GM21526 (cell line): Measurements from ENCODE around the gene EMC9.
A peak's percentile ranks its signal among the peaks of the same experiment; 100 is the strongest.

Source experiments
- ATAC-seq: cut with Tn5 transposase; IDR thresholded peaks from one replicate; pipeline ENCODE4 v1.9.1; 2021; ENCODE audit warnings: moderate library complexity; ENCODE audit not compliant: unreplicated experiment, low FRiP score

The EMC9 gene

DNA sequence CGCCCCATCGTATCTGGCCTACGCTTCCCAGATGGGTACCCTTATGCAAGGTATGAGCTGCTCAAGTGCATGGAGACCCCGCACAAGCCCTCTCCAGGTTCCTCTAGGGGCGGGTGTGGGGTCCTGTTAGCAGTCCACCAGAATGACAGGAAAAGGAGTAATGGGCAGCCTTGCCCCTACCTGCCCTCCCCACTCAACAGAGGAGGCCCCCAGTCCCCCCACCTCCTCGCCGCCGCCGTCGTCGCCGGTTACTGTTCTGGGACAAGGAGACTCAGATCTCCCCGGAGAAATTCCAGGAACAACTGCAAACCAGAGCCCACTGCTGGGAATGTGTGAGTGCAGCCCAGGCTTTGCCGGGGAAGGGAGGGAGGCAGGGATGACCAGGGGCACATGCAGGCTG, 36.5 kb upstream of the EMC9 start:
- no peak for ATAC-seq

DNA sequence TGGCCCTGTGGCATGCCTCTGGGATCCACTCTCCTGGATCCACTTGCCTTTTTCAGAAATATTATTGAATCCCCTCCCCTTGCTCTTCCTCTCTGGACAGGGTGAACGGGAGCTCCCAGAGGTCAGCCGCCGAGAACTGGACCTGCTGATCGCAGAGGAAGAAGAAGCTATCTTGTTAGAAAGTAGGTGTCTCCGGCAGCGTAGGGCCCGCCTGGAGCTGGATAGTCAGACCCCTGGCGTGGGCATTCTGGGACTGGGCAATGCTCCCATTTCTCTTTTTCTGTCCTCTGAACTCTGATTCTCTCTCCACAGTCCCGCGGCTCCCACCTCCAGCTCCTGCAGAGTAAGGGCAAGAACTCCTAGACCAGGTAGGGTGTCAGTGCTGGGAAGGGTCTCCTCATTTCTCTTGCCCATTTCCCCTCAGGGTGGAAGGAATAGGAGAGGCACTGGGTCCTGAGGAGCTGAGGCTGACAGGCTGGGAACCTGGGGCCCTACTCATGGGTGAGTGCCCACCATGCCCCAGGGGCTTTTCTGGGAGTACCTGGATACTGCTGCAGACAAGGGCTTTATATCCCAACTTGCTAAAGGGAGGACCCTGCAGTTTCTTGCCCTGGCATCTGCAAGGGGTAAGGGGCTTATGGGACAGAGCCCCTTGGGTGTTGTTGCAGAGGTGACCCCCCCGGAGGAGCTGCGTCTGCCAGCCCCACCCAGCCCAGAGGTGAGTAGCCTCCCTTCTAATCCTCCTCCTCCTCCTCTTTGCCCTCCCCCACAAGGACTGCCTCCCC, 35.8 kb upstream of the EMC9 start:
- no peak for ATAC-seq

DNA sequence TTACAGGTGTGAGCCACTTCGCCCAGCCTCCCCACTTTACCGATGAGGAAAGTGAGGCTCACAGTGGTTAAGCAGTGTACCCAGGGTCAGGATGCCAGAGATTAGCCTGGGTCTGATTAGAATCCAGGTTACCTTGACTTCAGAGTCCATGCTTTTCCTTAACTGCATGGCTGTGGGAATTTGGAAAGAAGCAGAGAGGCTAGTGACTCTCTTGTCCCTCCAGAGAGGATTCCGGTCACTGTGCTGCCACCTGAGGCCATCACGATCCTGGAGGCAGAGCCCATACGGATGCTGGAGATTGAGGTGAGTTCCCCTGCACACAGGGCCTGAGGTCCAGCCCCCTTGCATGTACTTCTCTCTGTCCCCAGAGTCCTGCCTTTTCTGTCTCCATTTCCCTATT, 35.2 kb upstream of the EMC9 start:
- no peak for ATAC-seq

DNA sequence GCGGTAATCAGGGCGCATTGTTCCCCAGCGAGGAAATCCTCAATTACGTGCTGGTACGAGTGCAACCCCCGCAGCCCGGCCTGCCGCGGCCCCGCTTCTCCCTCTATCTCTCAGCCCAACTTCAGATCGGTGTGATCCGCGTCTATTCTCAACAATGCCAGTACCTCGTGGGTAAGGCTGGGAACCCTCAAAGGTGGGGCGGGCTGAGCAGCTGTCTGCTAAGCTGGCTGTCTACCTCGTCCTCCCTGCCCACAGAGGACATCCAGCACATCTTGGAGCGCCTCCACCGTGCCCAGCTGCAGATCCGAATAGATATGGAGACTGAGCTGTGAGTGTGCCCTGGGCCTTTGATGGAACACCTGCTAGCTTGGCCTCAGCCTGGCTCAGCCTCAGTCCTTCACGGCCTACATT, 31.5 kb upstream of the EMC9 start:
- ATAC-seq = no peak

DNA sequence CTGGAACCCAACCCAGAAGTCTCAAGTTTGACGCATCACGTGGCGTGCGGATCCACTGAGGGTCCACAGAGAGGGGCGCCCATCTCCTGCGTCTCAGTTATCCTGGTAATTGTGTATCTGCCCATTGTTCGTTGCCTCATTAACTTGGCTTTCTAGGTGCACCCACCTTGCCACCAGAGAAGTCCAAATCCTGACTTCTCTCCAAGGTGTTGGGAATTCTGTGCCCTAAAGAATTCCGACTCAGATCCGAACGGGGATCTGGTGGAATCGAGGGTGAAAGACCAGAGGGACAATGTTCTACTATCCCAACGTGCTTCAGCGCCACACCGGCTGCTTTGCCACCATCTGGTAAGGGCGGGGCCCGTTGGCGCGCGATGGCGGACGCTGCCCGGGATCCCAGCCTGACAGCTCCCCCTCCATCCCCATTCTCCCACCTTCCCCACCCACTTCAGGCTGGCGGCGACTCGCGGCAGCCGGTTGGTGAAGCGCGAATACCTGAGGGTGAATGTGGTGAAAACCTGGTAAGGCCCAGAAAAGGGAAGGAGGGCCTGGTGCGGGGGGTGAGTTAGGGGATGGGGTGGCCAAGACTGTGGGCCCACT, 31.0 kb upstream of the EMC9 start:
- ATAC-seq = no peak

DNA sequence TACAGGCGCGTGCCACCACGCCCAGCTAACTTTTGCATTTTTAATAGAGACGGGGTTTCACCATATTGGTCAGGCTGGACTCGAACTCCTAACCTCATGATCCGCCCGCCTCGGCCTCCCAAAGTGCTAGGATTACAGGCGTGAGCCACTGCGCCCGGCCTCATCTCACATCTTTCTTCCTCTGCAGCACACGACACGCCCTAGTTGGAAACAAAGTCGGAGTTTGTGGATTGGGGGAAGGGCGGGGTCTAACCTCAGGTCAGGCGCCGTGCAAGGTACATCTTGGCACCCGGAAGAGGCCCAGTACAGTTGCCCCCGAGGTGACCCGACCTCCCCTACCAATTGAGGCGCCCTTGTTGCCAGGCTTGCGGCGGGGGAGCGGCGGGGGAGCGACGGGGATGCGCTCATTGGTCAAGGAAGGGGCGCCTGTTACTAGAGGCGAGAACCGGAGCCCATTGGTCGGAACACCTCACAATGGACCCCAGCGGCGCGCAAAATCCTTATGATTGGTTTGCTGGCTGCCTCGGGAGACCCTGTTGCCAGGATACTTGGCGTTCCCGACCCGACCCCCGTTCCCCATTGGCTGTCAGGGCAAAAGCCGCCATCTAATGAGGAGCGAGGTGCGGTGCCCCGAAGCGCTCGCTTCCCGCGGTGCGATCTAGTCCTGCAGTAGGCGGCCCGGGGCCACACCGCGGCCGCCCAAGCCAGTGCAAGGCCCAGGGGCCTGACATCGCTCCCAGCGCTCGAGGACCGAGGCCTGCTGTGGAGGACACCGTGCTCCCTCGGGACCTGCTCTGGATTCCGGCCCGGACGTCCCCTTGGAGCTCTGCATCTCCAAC, 30.2 kb upstream of the EMC9 start, which contains the start of gene REC8:
REC8 (plus strand) TSS at position 659 of the 839 bp plus-strand sequence. CDS start 473 bp downstream, outside the sequence.
- peak; percentile 73 for ATAC-seq

DNA sequence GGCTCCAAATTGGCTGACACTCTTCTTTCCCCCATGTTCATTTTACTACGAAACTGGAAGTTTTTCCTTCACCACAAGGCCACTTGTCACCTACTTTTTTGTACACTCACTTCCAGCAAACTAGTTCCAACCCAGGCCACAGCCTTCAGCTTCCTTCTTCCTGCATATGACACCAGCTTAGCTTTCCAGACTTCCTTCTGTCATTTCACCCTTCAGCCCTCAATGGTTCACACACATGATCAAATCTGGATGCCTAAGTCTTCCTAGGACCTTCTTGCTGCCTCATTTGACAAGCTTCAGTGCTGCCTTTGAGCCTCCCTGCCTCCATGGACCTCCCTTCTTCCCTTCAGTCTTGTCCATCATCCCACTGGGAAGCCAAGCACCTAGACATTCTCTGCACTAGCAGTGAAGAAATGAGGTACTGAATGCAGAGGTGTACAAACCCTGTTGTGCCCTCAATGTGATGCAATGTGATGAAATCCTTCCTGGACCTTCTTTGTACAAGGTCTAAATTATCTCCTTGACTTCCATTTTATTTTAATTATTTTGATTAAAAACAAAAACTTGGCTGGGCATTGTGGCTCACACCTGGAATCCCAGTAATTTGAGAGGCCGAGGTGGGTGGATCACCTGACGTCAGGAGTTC, 26.2 kb upstream of the EMC9 start:
- ATAC-seq = no peak

DNA sequence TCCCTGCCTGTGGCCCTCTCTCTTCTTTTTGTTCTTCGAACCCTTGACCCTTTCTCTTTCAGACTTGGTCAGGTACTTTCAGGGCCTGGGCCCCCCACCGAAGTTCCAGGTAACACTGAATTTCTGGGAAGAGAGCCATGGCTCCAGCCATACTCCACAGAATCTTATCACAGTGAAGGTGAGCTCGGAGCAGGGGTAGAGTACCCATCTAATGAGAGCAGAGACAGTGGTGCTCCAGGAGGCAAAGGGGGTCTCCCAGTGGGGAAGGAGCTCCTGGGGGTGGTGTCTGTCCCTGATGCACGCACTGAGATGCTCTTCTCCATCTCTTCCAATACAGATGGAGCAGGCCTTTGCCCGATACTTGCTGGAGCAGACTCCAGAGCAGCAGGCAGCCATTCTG, 24.4 kb upstream of the EMC9 start:
- ATAC-seq = no peak

DNA sequence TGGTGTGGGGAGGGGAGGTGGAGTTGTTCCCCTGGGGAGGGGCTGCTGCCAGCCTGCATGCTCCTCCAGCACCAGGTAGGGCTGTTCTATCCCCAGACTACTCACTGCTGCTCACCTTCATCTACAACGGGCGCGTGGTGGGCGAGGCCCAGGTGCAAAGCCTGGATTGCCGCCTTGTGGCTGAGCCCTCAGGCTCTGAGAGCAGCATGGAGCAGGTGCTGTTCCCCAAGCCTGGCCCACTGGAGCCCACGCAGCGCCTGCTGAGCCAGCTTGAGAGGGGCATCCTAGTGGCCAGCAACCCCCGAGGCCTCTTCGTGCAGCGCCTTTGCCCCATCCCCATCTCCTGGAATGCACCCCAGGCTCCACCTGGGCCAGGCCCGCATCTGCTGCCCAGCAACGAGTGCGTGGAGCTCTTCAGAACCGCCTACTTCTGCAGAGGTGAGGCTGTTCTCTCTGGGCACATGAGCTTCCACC, 23.2 kb upstream of the EMC9 start:
- ATAC-seq = no peak

DNA sequence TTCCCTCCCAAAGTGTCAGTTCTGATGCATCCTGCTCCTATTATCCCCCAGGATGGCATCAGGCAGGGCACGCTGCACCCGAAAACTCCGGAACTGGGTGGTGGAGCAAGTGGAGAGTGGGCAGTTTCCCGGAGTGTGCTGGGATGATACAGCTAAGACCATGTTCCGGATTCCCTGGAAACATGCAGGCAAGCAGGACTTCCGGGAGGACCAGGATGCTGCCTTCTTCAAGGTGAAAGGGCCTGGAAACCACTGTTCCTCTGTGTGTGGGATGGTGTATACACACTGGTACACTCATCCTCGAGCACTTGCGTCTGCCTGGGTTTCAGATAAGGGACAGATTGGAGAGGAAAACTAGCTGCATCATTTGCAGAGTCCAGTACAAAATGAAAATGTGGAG, 20.7 kb upstream of the EMC9 start:
- ATAC-seq = no peak

DNA sequence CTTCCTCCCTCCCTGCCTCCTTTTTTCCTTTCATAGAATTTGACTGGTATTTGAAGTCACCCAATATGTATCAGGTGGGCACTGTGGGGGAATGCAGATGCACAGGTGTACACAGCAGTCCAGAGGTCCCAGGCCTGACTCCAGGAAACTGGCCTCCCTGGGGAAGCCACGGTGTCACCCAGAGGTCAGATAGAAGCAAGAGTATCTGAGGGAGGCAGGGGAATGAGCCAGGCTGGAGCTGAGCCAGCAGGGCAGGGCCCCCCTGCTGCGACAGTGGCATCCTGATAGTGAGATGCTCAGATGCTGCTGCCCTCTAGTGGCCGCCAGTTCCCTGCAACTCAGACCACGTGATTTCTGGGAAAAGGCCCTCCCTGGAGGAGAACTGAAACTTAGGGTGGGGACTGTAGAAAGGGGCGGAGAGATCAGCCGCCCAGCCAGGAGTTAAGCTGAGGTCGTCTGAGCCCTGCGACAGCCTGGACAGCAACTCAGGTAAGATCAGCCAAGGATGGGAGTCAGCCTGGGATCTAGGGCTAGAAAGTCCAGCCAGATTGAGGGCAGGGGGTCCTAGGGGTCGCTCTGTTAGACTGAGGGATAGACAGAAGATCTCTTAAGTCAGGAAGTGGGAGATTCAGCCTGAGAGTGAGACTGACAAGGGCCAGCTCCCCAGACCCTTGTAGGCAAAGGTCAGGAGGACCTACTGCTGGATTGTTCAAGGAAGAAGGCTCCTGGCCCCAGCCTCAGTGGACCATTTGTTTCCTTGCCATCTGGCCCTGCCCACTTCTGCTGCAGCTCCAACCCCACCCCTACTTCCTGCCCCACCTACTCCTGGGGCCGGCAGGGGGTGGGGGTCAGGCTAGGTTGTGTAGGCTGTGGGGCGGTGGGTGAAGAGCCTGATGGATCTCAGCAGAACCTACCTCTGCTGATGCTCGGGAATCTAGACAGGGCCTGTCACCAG, 19.7 kb upstream of the EMC9 start, which contains the start of gene IRF9:
IRF9 (plus strand) TSS at position 416 of the 955 bp plus-strand sequence. CDS start 880 bp downstream, outside the sequence.
- peak; percentile 61 for ATAC-seq

DNA sequence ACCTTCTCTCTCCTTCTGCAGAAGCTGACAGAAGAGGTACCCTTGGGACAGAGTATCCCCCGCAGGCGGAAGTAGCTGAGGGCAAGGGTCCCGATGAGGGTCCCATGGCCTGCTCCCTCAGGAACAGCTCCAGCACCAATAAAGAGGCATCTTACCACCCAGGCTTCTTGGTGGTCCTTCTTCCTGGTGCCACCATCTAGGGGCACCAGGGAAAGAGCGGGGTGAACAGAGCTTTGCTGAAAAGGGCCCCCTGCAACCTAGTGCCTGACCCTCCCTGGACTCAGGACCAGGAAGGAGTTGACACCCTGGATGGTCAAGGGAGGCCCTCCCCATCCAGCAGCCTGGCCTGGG, 19.1 kb upstream of the EMC9 start:
- no peak for ATAC-seq

DNA sequence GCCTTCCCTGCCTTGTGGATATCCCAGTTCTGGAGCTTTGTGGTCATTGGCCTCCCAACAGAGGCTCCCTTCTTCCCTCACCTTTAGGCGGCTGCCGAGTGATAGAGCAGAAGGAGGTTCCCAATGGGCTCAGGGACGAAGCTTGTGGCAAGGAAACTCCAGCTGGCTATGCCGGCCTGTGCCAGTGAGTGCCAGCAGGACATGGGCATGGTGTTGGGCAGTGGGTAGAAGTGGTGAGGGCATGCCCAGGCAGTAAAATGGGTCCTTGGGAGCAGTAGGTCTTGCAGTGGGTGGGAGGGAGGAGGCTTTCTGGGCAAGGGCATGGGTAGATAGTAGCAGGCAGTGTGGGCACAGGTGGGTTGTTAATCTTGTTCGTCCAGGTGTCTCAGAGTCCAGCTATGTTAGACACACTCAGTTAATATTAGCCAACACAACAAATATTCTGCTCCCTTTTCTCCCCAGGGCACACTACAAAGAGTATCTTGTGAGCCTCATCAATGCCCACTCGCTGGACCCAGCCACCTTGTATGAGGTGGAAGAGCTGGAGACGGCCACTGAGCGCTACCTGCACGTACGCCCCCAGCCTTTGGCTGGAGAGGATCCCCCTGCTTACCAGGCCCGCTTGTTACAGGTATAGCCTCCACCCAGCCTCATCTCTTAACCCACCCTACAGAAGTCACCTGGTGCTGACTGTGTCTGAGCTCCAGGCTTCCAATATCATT, 18.5 kb upstream of the EMC9 start:
- no peak for ATAC-seq

DNA sequence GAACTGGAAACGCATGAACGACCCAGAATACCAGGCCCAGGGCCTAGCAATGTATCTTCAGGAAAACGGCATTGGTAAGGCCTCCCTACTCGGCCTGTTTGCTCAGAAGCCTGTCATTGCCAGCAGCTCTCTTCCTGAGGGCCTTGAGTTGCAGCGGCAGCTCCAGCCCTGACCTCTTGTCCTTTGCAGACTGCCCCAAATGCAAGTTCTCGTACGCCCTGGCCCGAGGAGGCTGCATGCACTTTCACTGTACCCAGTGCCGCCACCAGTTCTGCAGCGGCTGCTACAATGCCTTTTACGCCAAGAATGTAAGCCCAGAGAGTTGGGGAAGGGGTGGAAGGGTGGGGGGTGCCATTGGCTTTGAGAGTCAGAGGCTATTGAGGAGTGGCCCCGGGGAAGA, 15.9 kb upstream of the EMC9 start:
- ATAC-seq = no peak

DNA sequence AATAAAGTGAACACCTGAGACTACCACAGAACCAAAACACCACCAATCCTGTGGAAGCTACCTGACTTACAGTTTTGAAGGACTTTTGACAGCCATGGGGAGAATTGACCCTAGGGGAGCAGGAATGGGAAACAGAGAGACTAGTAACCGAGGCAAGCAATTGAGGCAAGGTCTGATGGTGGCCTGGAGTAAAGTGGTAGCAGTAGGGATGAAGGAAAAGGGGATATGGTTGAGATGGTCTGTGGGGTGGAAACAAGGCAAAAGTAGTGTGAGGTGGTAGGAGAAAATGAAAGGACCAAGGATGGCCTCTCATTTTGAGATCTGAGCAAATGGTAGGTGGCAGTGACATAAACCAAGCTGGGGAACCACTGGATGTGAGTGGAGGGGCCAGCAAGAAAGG, 15.4 kb upstream of the EMC9 start:
- ATAC-seq = no peak

DNA sequence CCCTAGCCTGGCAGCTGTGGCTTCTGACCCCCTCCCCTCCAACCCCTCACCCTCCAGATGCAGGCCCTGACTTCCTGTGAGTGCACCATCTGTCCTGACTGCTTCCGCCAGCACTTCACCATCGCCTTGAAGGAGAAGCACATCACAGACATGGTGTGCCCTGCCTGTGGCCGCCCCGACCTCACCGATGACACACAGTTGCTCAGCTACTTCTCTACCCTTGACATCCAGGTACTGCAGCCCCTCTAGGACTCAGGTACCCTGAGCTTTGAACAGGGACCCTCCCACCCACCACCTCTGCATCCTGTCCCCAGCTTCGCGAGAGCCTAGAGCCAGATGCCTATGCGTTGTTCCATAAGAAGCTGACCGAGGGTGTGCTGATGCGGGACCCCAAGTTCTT, 13.7 kb upstream of the EMC9 start:
- ATAC-seq = no peak

DNA sequence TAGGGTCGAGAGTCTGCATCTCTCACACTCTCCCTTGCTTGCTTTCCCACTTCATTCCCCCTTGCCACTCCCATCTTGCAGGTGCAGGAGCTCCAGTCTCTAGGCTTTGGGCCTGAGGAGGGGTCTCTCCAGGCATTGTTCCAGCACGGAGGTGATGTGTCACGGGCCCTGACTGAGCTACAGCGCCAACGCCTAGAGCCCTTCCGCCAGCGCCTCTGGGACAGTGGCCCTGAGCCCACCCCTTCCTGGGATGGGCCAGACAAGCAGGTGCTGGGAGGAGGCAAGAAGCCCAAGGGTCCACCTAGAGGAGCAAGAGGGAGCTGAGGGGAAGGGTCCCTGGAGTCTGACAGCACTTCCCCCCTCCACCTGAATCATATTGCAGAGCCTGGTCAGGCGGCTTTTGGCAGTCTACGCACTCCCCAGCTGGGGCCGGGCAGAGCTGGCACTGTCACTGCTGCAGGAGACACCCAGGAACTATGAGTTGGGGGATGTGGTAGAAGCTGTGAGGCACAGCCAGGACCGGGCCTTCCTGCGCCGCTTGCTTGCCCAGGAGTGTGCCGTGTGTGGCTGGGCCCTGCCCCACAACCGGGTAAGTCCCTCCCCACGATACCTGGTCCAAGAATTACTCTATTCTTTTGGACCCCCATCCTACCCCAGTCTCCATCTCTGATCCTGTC, 10.2 kb upstream of the EMC9 start:
- ATAC-seq = no peak

DNA sequence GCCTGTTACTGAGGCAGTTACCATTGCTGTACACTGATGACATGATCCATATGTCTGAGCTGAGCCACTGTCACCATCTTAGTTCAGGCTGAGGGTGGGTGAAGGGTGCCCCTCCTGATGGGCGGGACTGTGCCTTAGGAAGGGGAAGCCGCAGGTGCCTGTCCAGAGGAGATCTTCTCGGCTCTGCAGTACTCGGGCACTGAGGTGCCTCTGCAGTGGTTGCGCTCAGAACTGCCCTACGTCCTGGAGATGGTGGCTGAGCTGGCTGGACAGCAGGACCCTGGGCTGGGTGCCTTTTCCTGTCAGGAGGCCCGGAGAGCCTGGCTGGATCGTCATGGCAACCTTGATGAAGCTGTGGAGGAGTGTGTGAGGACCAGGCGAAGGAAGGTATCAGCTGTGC, 9.6 kb upstream of the EMC9 start:
- ATAC-seq = no peak
